Ascending aorta (tissue), 2 donors: Measurements from ENCODE around the gene TTBK2. TPM values are rescaled to one million over a fixed set of nuclear protein-coding genes. Genes with fewer than 3 reads are reported as not detected.
A peak's percentile ranks its signal among the peaks of the same experiment; 100 is the strongest.

Experiments used
- DNase-seq, 2 donors: peaks; one replicate each; pipeline ENCODE4 v3.0.0-alpha.2; 2019; ENCODE audit warnings: low spot score in 2 of 2
- H3K27ac ChIP-seq, 2 donors: fragments of 200-600 bp; sonication (generic); one replicate each; pipeline ENCODE4 v1.5.1; 2016 to 2017; ENCODE audit warnings: mild to moderate bottlenecking in 1 of 2
- H3K27me3 ChIP-seq: fragments of 200-600 bp; sonication (generic); one replicate; pipeline ENCODE4 v1.5.1; 2017
- H3K36me3 ChIP-seq, 2 donors: fragments of 200-600 bp; sonication (generic); one replicate each; pipeline ENCODE4 v1.5.1; 2016
- H3K4me1 ChIP-seq, 2 donors: fragments of 200-600 bp; sonication (generic); one replicate each; pipeline ENCODE4 v1.5.1; 2016 to 2017; ENCODE audit warnings: mild to moderate bottlenecking in 1 of 2
- H3K4me3 ChIP-seq, 2 donors: fragments of 200-600 bp; sonication (generic); one replicate each; pipeline ENCODE4 v1.5.1; 2016 to 2017; ENCODE audit warnings: mild to moderate bottlenecking in 1 of 2
- H3K9me3 ChIP-seq, 2 donors: fragments of 200-600 bp; sonication (generic); one replicate each; pipeline ENCODE4 v1.5.1; 2016
- CTCF ChIP-seq, 3 experiments: fragments of 200-600 bp in 2 of 3; fragments of 450-650 bp in 1 of 3; sonication (generic) in 2 of 3; IDR thresholded peaks; one replicate each; pipeline ENCODE4 v1.5.1; 2016 to 2019; ENCODE audit warnings: antibody characterized with exemption in 3 of 3, mild to moderate bottlenecking in 1 of 3, moderate library complexity in 1 of 3
- intact Hi-C: fragments of 100-400 bp; cut with DNase I; formaldehyde crosslinking; loops from one replicate; pipeline ENCODE4 v1.15.1; 2023
- total RNA-seq: library from RNA; depleted of rRNA; stranded (reverse); fragments of >200 nt; gene quantifications from one replicate; pipeline ENCODE4 v1.1.0, GENCODE V29; 2016

The TTBK2 gene
- total RNA-seq, 1 donor from 2014 or later: 25.3 TPM

DNA sequence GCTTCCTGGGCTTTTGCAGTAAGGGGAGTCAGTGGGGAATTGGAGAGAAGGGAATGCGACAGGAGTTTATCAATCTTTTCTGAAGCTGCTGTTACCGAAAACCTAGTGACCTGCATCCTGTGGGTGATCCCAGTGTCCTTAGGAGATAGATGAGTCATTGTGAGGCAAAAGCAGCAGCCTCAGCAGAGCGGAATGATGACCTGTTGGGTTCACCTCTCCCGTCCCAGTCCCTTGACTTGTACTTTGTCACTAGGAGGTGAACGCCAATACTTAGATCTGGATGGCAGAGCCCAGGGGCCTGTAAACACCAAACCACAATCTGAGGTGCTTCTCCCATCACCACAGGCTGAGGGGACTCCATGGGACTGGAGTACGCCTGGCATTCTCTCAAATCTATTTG, 201.5 kb downstream of the TTBK2 start:
- H3K27ac ChIP-seq: peak overlapping the region; percentile 70 to 78
- H3K36me3 ChIP-seq: peaks cover 32 to 44% of the 10 kb centered on the region in 2 donors
- no peaks in the 10 kb centered on the region for H3K27me3 ChIP-seq
- H3K4me1 ChIP-seq: peaks cover 0 to 11% of the 10 kb centered on the region in 2 donors
- intact Hi-C loops: no loop called here
- DNase-seq: no peak
- no peak overlapping the region for H3K4me3 ChIP-seq
- no peaks in the 10 kb centered on the region for H3K9me3 ChIP-seq
- TF ChIP-seq CTCF (IDR thresholded peaks at IDR 0.05): no peak

- peaks cover 23 to 27% of the 10 kb centered on the region in 2 donors for H3K36me3 ChIP-seq
- no peak overlapping the region for H3K27ac ChIP-seq
- intact Hi-C loops: no loop called here
- H3K27me3 ChIP-seq: no peaks in the 10 kb centered on the region
- TF ChIP-seq CTCF (IDR thresholded peaks at IDR 0.05): no peak
- H3K9me3 ChIP-seq: no peaks in the 10 kb centered on the region
- peaks cover 0 to 3% of the 10 kb centered on the region in 2 donors for H3K4me1 ChIP-seq
- H3K4me3 ChIP-seq: no peak overlapping the region
- DNase-seq: no peak
Measured at GRCh38 chr15:42716626-42717025, 204.0 kb downstream of the TTBK2 start.

DNA sequence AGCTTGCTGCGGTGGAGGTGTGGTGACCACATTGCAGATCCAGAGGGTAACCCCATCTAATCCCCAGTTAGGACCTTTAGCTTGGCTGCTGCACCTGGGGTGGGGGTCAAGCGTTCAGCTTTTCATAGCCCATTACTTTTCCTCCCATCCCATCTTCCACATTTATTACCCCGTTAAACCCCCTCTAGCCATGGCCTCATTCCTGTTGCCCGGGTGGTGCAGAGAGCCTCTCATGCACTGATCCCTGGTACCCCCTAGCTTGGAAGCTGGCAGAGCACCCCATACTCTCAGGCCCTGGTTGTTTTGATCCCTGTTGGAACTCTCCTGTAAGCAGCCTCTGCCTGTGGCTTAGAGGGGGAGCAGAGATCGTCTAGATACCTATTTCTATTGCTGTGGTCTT, 204.5 kb downstream of the TTBK2 start:
- Histone ChIP-seq H3K9me3 (no peaks in the 10 kb centered on the region), H3K4me3 (no peak overlapping the region), H3K36me3 (peaks cover 23 to 27% of the 10 kb centered on the region in 2 donors), H3K4me1 (no peaks in the 10 kb centered on the region), H3K27me3 (no peaks in the 10 kb centered on the region), H3K27ac (no peak overlapping the region)
- intact Hi-C loops: no loop called here
- peak in 1 of 2 donors; percentile 48 for DNase-seq
- no peak for TF ChIP-seq CTCF (IDR thresholded peaks at IDR 0.05)

GRCh38 chr15:42712584-42712983, 208.0 kb downstream of the TTBK2 start:
- intact Hi-C loops: no loop called here
- Histone ChIP-seq H3K4me1 (no peaks in the 10 kb centered on the region), H3K27ac (no peak overlapping the region), H3K36me3 (peaks cover under 1 to 4% of the 10 kb centered on the region in 2 donors), H3K27me3 (no peaks in the 10 kb centered on the region), H3K9me3 (no peaks in the 10 kb centered on the region), H3K4me3 (no peak overlapping the region)
- DNase-seq: peak in 1 of 2 donors; percentile 55
- no peak for TF ChIP-seq CTCF (IDR thresholded peaks at IDR 0.05)

DNA sequence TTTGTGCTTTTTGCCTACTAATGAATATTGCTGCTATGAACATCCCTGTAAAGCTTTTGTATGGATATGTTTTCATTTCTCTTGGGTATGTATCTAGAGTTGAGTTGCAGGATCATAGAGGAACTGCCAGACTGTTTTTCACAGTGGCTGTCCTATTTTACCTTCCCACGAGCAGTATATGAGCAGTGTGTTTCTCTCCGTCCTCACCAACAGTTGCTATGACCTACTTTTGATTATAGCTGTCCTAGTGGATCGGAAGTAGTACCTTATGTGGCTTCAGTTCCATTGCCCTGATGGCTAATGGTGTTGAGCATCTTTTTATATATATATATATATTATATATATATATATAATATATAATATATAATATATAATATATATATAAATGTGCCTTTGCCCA, 208.8 kb downstream of the TTBK2 start:
- TF ChIP-seq CTCF (IDR thresholded peaks at IDR 0.05): no peak
- H3K36me3 ChIP-seq: peaks cover 0 to 2% of the 10 kb centered on the region in 2 donors
- no peak overlapping the region for H3K27ac ChIP-seq
- H3K27me3 ChIP-seq: no peaks in the 10 kb centered on the region
- no peaks in the 10 kb centered on the region for H3K9me3 ChIP-seq
- no peak for DNase-seq
- H3K4me1 ChIP-seq: peaks cover 0 to 3% of the 10 kb centered on the region in 2 donors
- H3K4me3 ChIP-seq: no peak overlapping the region
- intact Hi-C loops: no loop called here

DNA sequence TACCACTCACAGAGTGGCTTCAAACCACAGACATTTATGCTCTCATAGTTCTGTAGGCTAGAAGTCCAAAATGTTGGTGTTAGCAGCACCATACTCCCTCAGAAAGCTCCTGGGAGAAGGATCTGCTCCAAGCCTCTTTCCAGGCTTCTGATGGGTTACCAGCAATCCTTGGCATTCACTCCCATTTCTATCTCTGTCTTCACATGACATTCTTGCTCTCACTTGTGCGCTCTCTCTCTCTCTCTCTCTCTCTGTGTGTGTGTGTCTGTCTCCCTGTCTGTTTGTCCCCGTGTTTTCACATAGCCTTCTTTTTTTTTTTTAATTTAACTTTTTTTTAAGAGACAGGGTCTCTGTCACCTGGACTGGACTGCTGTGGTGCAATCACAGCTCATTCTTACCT, 209.9 kb downstream of the TTBK2 start:
- H3K4me1 ChIP-seq: peaks cover 0 to 7% of the 10 kb centered on the region in 2 donors
- intact Hi-C loops: no loop called here
- H3K4me3 ChIP-seq: no peak overlapping the region
- DNase-seq: no peak
- no peaks in the 10 kb centered on the region for H3K36me3 ChIP-seq
- H3K27me3 ChIP-seq: no peaks in the 10 kb centered on the region
- H3K9me3 ChIP-seq: no peaks in the 10 kb centered on the region
- TF ChIP-seq CTCF (IDR thresholded peaks at IDR 0.05): no peak
- no peak overlapping the region for H3K27ac ChIP-seq
